Bronchial epithelial cell (primary cell): Measurements from ENCODE around the gene MS4A4A. TPM values are rescaled to one million over a fixed set of nuclear protein-coding genes. Genes with fewer than 3 reads are reported as not detected.

ENCODE experiments used
- DNase-seq: peaks from one replicate; pipeline ENCODE4 v3.0.0-alpha.2; 2010; ENCODE audit warnings: low read depth
- FAIRE-seq: peaks from 2 replicates; lab custom pipeline; 2011; peaks lifted over from hg19 to GRCh38; lab: Jason Lieb, UNC
- H3K27me3 ChIP-seq: 2 replicates; pipeline ENCODE4 v1.5.1; 2011; ENCODE audit warnings: low read length; ENCODE audit not compliant: control insufficient read depth, insufficient read depth
- H3K36me3 ChIP-seq: 2 replicates; pipeline ENCODE4 v1.5.1; 2011; ENCODE audit warnings: low read length; ENCODE audit not compliant: control insufficient read depth, insufficient read depth
- H3K4me3 ChIP-seq: 2 replicates; pipeline ENCODE4 v1.5.1; 2011; ENCODE audit warnings: mild to moderate bottlenecking, low read depth, low read length, control low read depth
- CTCF ChIP-seq: IDR thresholded peaks from 2 replicates; pipeline ENCODE4 v1.5.1; 2011; ENCODE audit warnings: mild to moderate bottlenecking, moderate library complexity, low read length, control low read depth, inconsistent platforms; ENCODE audit not compliant: insufficient read depth, severe bottlenecking
- total RNA-seq: library from RNA; depleted of rRNA; stranded (reverse); fragments of >200 nt; gene quantifications from 2 replicates; pipeline ENCODE4 v1.2.1, GENCODE V29; 2014

The MS4A4A gene
- total RNA-seq, 1 donor from 2014 or later, result not detected

GRCh38 chr11:60251485-60252212 is 28.8 kb upstream of the MS4A4A start:
- DNase-seq (peak; percentile 31), FAIRE-seq (no peak)

GRCh38 chr11:60252213-60253108 is 28.0 kb upstream of the MS4A4A start:
- no peak for TF ChIP-seq CTCF
- Histone ChIP-seq H3K4me3 (no peak overlapping the region), H3K36me3 (no peaks in the 10 kb centered on the region), H3K27me3 (no peaks in the 10 kb centered on the region)
- DNase-seq (no peak), FAIRE-seq (no peak)

More at GRCh38 chr11:60251485-60252212, 28.8 kb upstream of the MS4A4A start:
- Histone ChIP-seq H3K36me3 (no peaks in the 10 kb centered on the region), H3K4me3 (no peak overlapping the region), H3K27me3 (no peaks in the 10 kb centered on the region)
- peak; percentile 50 for TF ChIP-seq CTCF

GRCh38 chr11:60257956-60258722 is 22.3 kb upstream of the MS4A4A start:
- FAIRE-seq (no peak), DNase-seq (no peak)
- Histone ChIP-seq H3K27me3 (no peaks in the 10 kb centered on the region), H3K4me3 (no peak overlapping the region), H3K36me3 (no peaks in the 10 kb centered on the region)
- no peak for TF ChIP-seq CTCF

GRCh38 chr11:60261014-60261413 is 19.5 kb upstream of the MS4A4A start:
- H3K27me3 ChIP-seq, result no peaks in the 10 kb centered on the region
- no peak for FAIRE-seq
- H3K4me3 ChIP-seq, result no peak overlapping the region
- no peak for TF ChIP-seq CTCF
- no peak for DNase-seq
- H3K36me3 ChIP-seq, result no peaks in the 10 kb centered on the region

- TF ChIP-seq CTCF, result no peak
- FAIRE-seq, result no peak
These were observed 17.1 kb upstream of the MS4A4A start for GRCh38 chr11:60263402-60263801.

More at GRCh38 chr11:60263402-60263801, 17.1 kb upstream of the MS4A4A start:
- no peaks in the 10 kb centered on the region for H3K36me3 ChIP-seq
- peaks cover 2% of the 10 kb centered on the region for H3K27me3 ChIP-seq
- H3K4me3 ChIP-seq, result no peak overlapping the region
- no peak for DNase-seq
